Measurements from ENCODE around the gene OR5H14.
A peak's percentile ranks its signal among the peaks of the same experiment; 100 is the strongest.
"Not testable (repeated sequence)": the region's sequence is repeated elsewhere in the genome, so short reads cannot be mapped to it uniquely, and the experiment has no call there.

The OR5H14 gene

GRCh38 chr3:98114264-98114663 lies 33.0 kb upstream of the OR5H14 start:
- H3K4me3 ChIP-seq (ENCODE audit: low read depth, low read length): no peak overlapping the region
- DNase-seq (ENCODE audit: low read depth): no peak
- TF ChIP-seq POLR2A (IDR thresholded peaks at IDR 0.05; ENCODE audit: extremely low read depth, insufficient read length) (no peak), CTCF (IDR thresholded peaks at IDR 0.05; ENCODE audit: low read depth, low read length) (peak; percentile 1)

GRCh38 chr3:98115717-98116116 lies 31.6 kb upstream of the OR5H14 start:
- H3K4me3 ChIP-seq (ENCODE audit: low read depth, low read length): no peak overlapping the region
- TF ChIP-seq POLR2A (IDR thresholded peaks at IDR 0.05; ENCODE audit: extremely low read depth, insufficient read length): no peak
- no peak for TF ChIP-seq MAX (IDR thresholded peaks at IDR 0.05; ENCODE audit: low read depth, low read length)
- TF ChIP-seq CTCF (IDR thresholded peaks at IDR 0.05; ENCODE audit: low read depth, low read length): no peak
- TF ChIP-seq MYC (IDR thresholded peaks at IDR 0.05; ENCODE audit: low read depth, low read length): no peak
- DNase-seq (ENCODE audit: low read depth): no peak

GRCh38 chr3:98130421-98130820 lies 16.9 kb upstream of the OR5H14 start, which contains the start of gene OR5H1:
Gene OR5H1, plus strand, starts transcription at chr3:98130721. Its CDS starts 1,977 bp downstream, at chr3:98132698.
- H3K4me3 ChIP-seq (ENCODE audit: low read depth, low read length): no peak within 1 kb of the TSS
- DNase-seq (ENCODE audit: low read depth): no peak
- no peak for TF ChIP-seq MAX (IDR thresholded peaks at IDR 0.05; ENCODE audit: low read depth, low read length)

- TF ChIP-seq CTCF (IDR thresholded peaks at IDR 0.05; ENCODE audit: low read depth, low read length) (no peak), MYC (IDR thresholded peaks at IDR 0.05; ENCODE audit: low read depth, low read length) (no peak), MAX (IDR thresholded peaks at IDR 0.05; ENCODE audit: low read depth, low read length) (no peak), POLR2A (IDR thresholded peaks at IDR 0.05; ENCODE audit: extremely low read depth, insufficient read length) (no peak)
- no peak overlapping the region for H3K4me3 ChIP-seq (ENCODE audit: low read depth, low read length)
- no peak for DNase-seq (ENCODE audit: low read depth)
Observed at GRCh38 chr3:98136631-98137030, 10.6 kb upstream of the OR5H14 start.

- DNase-seq (ENCODE audit: low read depth): peak; percentile 13
- H3K4me3 ChIP-seq (ENCODE audit: low read depth, low read length): not testable (repeated sequence)
Observed at GRCh38 chr3:98137826-98138557, 9.3 kb upstream of the OR5H14 start.

- TF ChIP-seq CTCF (IDR thresholded peaks at IDR 0.05; ENCODE audit: low read depth, low read length) (no peak), MAX (IDR thresholded peaks at IDR 0.05; ENCODE audit: low read depth, low read length) (no peak), POLR2A (IDR thresholded peaks at IDR 0.05; ENCODE audit: extremely low read depth, insufficient read length) (no peak), MYC (IDR thresholded peaks at IDR 0.05; ENCODE audit: low read depth, low read length) (no peak)
- DNase-seq (ENCODE audit: low read depth): no peak
- H3K4me3 ChIP-seq (ENCODE audit: low read depth, low read length): no peak overlapping the region
Observed at GRCh38 chr3:98140531-98140930, 6.7 kb upstream of the OR5H14 start.

GRCh38 chr3:98148751-98149150 lies 1.5 kb downstream of the OR5H14 start:
- H3K4me3 ChIP-seq (ENCODE audit: low read depth, low read length): no peak overlapping the region
- no peak for DNase-seq (ENCODE audit: low read depth)
- TF ChIP-seq POLR2A (IDR thresholded peaks at IDR 0.05; ENCODE audit: extremely low read depth, insufficient read length) (no peak), CTCF (IDR thresholded peaks at IDR 0.05; ENCODE audit: low read depth, low read length) (no peak), MAX (IDR thresholded peaks at IDR 0.05; ENCODE audit: low read depth, low read length) (no peak), MYC (IDR thresholded peaks at IDR 0.05; ENCODE audit: low read depth, low read length) (no peak)

GRCh38 chr3:98149456-98149855 lies 2.2 kb downstream of the OR5H14 start:
- H3K4me3 ChIP-seq (ENCODE audit: low read depth, low read length); DNase-seq (ENCODE audit: low read depth): not testable (repeated sequence)

All from NB4 (cell line).